Breast epithelium (tissue), 4 donors: ENCODE data around the gene PRDM5. TPM values are rescaled to one million over a fixed set of nuclear protein-coding genes. Genes with fewer than 3 reads are reported as not detected.

Experiments used
- DNase-seq, 2 donors: peaks; one replicate each; pipeline ENCODE4 v3.0.0-alpha.2; 2019; ENCODE audit warnings: low spot score in 2 of 2
- H3K27ac ChIP-seq, 2 donors: fragments of 200-600 bp; sonication (generic) in 1 of 2; one replicate each; pipeline ENCODE4 v1.5.1; 2016 to 2019; ENCODE audit warnings: mild to moderate bottlenecking in 1 of 2
- H3K27me3 ChIP-seq, 2 donors: fragments of 200-600 bp; sonication (generic) in 1 of 2; one replicate each; pipeline versions ENCODE4 v1.5.1 to v1.6.0; 2017 to 2019; ENCODE audit warnings: control low read depth in 1 of 2, mild to moderate bottlenecking in 1 of 2
- H3K36me3 ChIP-seq: fragments of 200-600 bp; one replicate; pipeline ENCODE4 v1.5.1; 2019
- H3K4me1 ChIP-seq, 2 donors: fragments of 200-600 bp; sonication (generic); one replicate each; pipeline ENCODE4 v1.5.1; 2016 to 2019; ENCODE audit warnings: control low read depth in 1 of 2
- H3K4me3 ChIP-seq, 3 donors: fragments of 200-600 bp; sonication (generic); 1 replicate in 2 of 3; 2 replicates in 1 of 3; pipeline ENCODE4 v1.5.1; 2016 to 2019; ENCODE audit warnings: mild to moderate bottlenecking in 3 of 3, moderate library complexity in 2 of 3
- H3K9me3 ChIP-seq, 2 donors: fragments of 200-600 bp; sonication (generic) in 1 of 2; one replicate each; pipeline ENCODE4 v1.5.1; 2016 to 2019; ENCODE audit warnings: control low read depth in 1 of 2
- POLR2A ChIP-seq: fragments of 450-650 bp; IDR thresholded peaks from one replicate; pipeline ENCODE4 v1.6.1; 2016; ENCODE audit warnings: antibody characterized with exemption, mild to moderate bottlenecking, moderate library complexity
- POLR2AphosphoS5 ChIP-seq, 3 donors: sonication (generic); formaldehyde crosslinking; IDR thresholded peaks; one replicate each; pipeline ENCODE4 v1.6.1; 2017; ENCODE audit warnings: antibody characterized with exemption in 3 of 3
- intact Hi-C: fragments of 100-400 bp; cut with DNase I; formaldehyde crosslinking; loops from one replicate; pipeline ENCODE4 v1.15.1; 2023; ENCODE audit warnings: low total_unique reads
- total RNA-seq, 3 donors: library from RNA; depleted of rRNA; stranded (reverse); fragments of >200 nt; gene quantifications; one replicate each; pipeline ENCODE4 v1.1.0, GENCODE V29; 2016
- TF ChIP-seq, protein P1 (sequence below), 3 donors: fragments of 450-650 bp; IDR thresholded peaks; one replicate each; pipeline ENCODE4 v1.5.1; 2016 to 2017; ENCODE audit warnings: antibody characterized with exemption in 3 of 3, mild to moderate bottlenecking in 3 of 3, moderate library complexity in 3 of 3

PRDM5 gene
- total RNA-seq, 3 donors from 2014 or later: 14.4 to 27.5 (median 24.9) TPM

DNA sequence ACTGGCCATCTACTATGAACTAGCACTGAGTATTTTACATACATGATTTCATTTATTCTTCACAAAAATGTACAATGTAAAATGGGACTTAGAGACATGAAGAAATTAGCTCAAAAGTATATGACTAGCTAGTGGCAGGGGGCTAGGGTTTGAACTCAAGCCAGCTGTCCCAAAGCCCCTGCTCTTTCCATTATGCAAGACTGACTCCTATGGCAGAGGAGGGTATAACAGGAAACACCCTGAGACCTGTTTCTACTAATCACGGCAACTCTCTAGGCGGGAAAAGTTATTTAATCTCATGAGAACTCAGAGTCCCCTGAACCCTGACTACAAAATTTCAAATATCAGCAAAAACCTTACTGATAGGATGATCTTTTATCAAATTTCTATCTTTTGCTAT is 150.6 kb downstream of the PRDM5 start:
- Histone ChIP-seq H3K27ac (no peak overlapping the region), H3K9me3 (peaks cover 0 to 6% of the 10 kb centered on the region in 2 donors), H3K4me3 (no peak overlapping the region), H3K27me3 (no peaks in the 10 kb centered on the region), H3K36me3 (no peaks in the 10 kb centered on the region), H3K4me1 (no peaks in the 10 kb centered on the region)
- TF ChIP-seq, protein P1, sequence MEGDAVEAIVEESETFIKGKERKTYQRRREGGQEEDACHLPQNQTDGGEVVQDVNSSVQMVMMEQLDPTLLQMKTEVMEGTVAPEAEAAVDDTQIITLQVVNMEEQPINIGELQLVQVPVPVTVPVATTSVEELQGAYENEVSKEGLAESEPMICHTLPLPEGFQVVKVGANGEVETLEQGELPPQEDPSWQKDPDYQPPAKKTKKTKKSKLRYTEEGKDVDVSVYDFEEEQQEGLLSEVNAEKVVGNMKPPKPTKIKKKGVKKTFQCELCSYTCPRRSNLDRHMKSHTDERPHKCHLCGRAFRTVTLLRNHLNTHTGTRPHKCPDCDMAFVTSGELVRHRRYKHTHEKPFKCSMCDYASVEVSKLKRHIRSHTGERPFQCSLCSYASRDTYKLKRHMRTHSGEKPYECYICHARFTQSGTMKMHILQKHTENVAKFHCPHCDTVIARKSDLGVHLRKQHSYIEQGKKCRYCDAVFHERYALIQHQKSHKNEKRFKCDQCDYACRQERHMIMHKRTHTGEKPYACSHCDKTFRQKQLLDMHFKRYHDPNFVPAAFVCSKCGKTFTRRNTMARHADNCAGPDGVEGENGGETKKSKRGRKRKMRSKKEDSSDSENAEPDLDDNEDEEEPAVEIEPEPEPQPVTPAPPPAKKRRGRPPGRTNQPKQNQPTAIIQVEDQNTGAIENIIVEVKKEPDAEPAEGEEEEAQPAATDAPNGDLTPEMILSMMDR (IDR thresholded peaks at IDR 0.05): no peak
- TF ChIP-seq POLR2AphosphoS5 (IDR thresholded peaks at IDR 0.05) (no peak), POLR2A (no peak)
- intact Hi-C loops: no loop called here
- no peak for DNase-seq

DNA sequence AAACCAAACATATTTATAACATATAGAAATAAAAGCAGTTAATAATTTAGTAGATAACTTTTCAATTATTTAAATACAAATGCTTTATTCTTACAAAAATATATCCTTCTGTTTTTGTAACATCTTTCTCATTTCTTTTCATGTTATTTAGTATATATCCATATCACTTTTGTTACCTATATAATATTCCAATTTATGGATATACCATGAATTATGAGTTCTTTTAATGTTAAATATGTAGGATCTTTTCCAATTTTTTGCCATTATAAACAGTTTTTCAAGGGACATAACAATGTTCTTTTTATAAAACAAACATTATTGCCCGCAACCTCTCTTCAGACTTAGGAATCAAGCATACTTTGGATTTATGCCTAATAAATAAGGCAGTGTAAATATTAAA is 151.6 kb downstream of the PRDM5 start:
- H3K9me3 ChIP-seq: peaks cover 0 to 6% of the 10 kb centered on the region in 2 donors
- DNase-seq: no peak

DNA sequence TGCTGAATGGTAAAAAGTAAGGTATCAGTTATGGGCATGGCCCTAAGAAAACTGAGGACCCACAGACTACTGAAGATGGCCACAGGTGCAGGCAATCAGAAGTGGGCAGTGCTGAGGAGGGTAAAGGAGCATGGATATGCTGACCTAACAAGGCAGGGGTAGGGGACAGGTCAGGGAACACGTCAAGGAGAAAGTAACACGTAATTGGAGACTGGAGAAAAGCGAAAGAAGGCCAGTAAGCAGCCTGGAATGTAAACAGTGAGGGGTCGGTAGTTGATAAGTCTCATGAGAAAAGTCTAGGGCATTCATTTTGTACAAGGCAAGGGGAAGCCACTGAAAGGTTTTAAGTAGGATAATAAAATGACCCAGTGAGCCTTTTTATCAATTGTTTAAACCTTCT is 153.3 kb downstream of the PRDM5 start:
- no peak for DNase-seq
- no peaks in the 10 kb centered on the region for H3K36me3 ChIP-seq
- peaks cover 0 to 6% of the 10 kb centered on the region in 2 donors for H3K9me3 ChIP-seq
- intact Hi-C loops: no loop called here
- no peaks in the 10 kb centered on the region for H3K27me3 ChIP-seq
- TF ChIP-seq POLR2AphosphoS5 (IDR thresholded peaks at IDR 0.05) (no peak), POLR2A (no peak)
- TF ChIP-seq, protein P1 (IDR thresholded peaks at IDR 0.05): no peak
- no peaks in the 10 kb centered on the region for H3K4me1 ChIP-seq
- H3K27ac ChIP-seq: no peak overlapping the region
- H3K4me3 ChIP-seq: no peak overlapping the region

More for the DNA sequence above, 151.6 kb downstream of the PRDM5 start:
- H3K36me3 ChIP-seq: no peaks in the 10 kb centered on the region
- intact Hi-C loops: no loop called here
- no peaks in the 10 kb centered on the region for H3K4me1 ChIP-seq
- no peak overlapping the region for H3K27ac ChIP-seq
- TF ChIP-seq POLR2A (no peak), POLR2AphosphoS5 (IDR thresholded peaks at IDR 0.05) (no peak)
- TF ChIP-seq, protein P1 (IDR thresholded peaks at IDR 0.05): no peak
- H3K27me3 ChIP-seq: no peaks in the 10 kb centered on the region
- no peak overlapping the region for H3K4me3 ChIP-seq

DNA sequence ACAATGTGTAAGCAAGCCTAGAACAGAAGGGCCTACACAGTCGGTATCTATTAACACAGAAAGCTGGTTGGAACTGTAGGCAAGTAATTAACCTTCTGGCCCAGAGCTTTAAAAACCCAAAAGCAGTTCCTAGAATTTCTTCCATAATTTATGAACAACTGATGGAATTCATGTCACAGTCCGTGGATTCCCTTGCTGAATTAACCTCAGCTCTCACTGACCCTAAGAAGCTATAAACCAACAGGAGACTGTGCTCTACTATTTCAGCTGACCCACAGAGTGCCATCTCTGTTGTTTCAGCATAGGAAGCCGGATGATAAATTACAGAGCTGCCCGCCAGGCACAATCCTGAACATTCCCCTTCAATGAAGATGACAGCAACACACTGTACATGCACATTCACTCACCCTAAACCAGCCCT is 157.3 kb downstream of the PRDM5 start:
- TF ChIP-seq POLR2AphosphoS5 (IDR thresholded peaks at IDR 0.05): no peak
- no peaks in the 10 kb centered on the region for H3K4me1 ChIP-seq
- no peaks in the 10 kb centered on the region for H3K36me3 ChIP-seq
- no peak for DNase-seq
- no peaks in the 10 kb centered on the region for H3K27me3 ChIP-seq
- H3K4me3 ChIP-seq: no peak overlapping the region
- H3K9me3 ChIP-seq: no peaks in the 10 kb centered on the region
- intact Hi-C loops: no loop called here
- H3K27ac ChIP-seq: no peak overlapping the region

DNA sequence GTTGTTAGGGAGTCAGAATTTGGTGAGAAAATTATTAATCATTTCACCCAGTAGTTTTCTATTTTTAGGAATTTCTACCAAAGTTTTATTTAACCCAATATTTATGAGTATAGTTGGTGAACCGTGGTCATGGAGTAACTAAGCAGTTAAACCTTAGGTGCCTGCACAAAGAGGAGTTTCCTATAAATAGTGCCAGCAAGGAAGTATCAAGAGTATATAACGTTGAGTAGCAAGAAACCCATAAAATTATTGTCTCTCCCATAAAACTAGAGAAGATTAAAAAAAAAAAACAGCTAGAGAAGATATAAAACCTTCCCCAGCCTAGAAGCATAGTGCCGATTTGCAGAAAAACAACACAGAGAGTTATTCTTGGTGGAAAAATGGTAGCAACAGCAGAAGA is 158.9 kb downstream of the PRDM5 start:
- no peak for DNase-seq
- H3K4me1 ChIP-seq: no peaks in the 10 kb centered on the region
- no peak overlapping the region for H3K4me3 ChIP-seq
- no peak for TF ChIP-seq POLR2A
- TF ChIP-seq, protein P1 (IDR thresholded peaks at IDR 0.05): no peak
- TF ChIP-seq POLR2AphosphoS5 (IDR thresholded peaks at IDR 0.05): no peak
- H3K9me3 ChIP-seq: no peaks in the 10 kb centered on the region
- no peak overlapping the region for H3K27ac ChIP-seq
- H3K27me3 ChIP-seq: no peaks in the 10 kb centered on the region
- intact Hi-C loops: no loop called here
- no peaks in the 10 kb centered on the region for H3K36me3 ChIP-seq

DNA sequence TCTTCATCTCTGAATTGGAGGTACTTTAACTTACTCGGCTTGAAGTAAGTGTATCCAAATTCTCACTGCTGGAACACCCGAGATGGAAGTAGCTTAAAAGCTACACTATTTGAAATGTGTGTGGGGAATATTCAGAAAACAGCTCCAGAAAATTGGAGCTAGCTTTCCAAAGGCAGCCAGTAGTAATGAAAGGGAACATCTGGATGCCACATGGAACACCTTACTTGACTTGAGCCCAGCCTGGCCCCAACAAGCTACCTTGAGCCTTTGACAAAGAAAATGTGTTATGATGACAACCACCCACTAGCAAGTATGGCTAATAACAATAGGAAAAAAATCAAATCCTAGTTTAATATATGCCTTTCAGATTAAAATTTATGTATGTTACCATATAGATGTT is 161.5 kb downstream of the PRDM5 start:
- H3K9me3 ChIP-seq: no peaks in the 10 kb centered on the region
- no peak overlapping the region for H3K27ac ChIP-seq
- no peaks in the 10 kb centered on the region for H3K36me3 ChIP-seq
- intact Hi-C loops: no loop called here
- H3K27me3 ChIP-seq: no peaks in the 10 kb centered on the region
- H3K4me1 ChIP-seq: no peaks in the 10 kb centered on the region
- TF ChIP-seq, protein P1 (IDR thresholded peaks at IDR 0.05): no peak
- TF ChIP-seq POLR2A (no peak), POLR2AphosphoS5 (IDR thresholded peaks at IDR 0.05) (no peak)
- DNase-seq: no peak
- H3K4me3 ChIP-seq: no peak overlapping the region
